Lower lobe of right lung (tissue), 2 donors: ENCODE measurements around the gene CCNY. TPM values are rescaled to one million over a fixed set of nuclear protein-coding genes. Genes with fewer than 3 reads are reported as not detected.

Experiments used
- ATAC-seq, 2 donors: fragments of 200-7000 bp; cut with Tn5 transposase; one replicate each; pipeline ENCODE4 v1.9.1; 2020 to 2022; ENCODE audit warnings: mild to moderate bottlenecking in 2 of 2, moderate library complexity in 2 of 2
- DNase-seq: peaks from one replicate; pipeline ENCODE4 v3.0.0-alpha.2; 2020
- H3K27ac ChIP-seq: fragments of 200-600 bp; one replicate; pipeline ENCODE4 v1.8.0; 2022
- H3K27me3 ChIP-seq: fragments of 200-600 bp; one replicate; pipeline ENCODE4 v1.8.0; 2022; ENCODE audit warnings: low read depth
- H3K36me3 ChIP-seq: fragments of 200-600 bp; one replicate; pipeline ENCODE4 v1.8.0; 2022; ENCODE audit warnings: mild to moderate bottlenecking
- H3K4me1 ChIP-seq: fragments of 200-600 bp; one replicate; pipeline ENCODE4 v1.8.0; 2022
- H3K4me3 ChIP-seq: fragments of 200-600 bp; one replicate; pipeline ENCODE4 v1.8.0; 2022; ENCODE audit warnings: mild to moderate bottlenecking
- H3K9me3 ChIP-seq: fragments of 200-600 bp; one replicate; pipeline ENCODE4 v1.8.0; 2022
- CTCF ChIP-seq: fragments of 200-600 bp; IDR thresholded peaks from one replicate; pipeline ENCODE4 v1.8.0; 2022; ENCODE audit warnings: antibody characterized with exemption, mild to moderate bottlenecking
- intact Hi-C: fragments of 100-400 bp; cut with DNase I; formaldehyde crosslinking; loops from one replicate; pipeline ENCODE4 v1.11.0; 2022
- total RNA-seq: library from RNA; stranded (reverse); fragmentation: NEBNext Ultra II Directional; extraction: Animal tissue kit (Norgen Biotek cat#: 25700); gene quantifications from one replicate; pipeline ENCODE4 v1.2.1, GENCODE V29; 2021
- donor health status: DM: no; HTN: yes; CAD: no; lungs with severe emphysema.

Gene CCNY
- total RNA-seq, 1 donor from 2014 or later, result 64.5 TPM

- Histone ChIP-seq H3K4me3 (no peak overlapping the region), H3K27me3 (no peaks in the 10 kb centered on the region), H3K4me1 (no peaks in the 10 kb centered on the region), H3K9me3 (no peaks in the 10 kb centered on the region), H3K27ac (no peak overlapping the region), H3K36me3 (no peaks in the 10 kb centered on the region)
- TF ChIP-seq CTCF, result no peak
- DNase-seq (no peak), ATAC-seq (no peak)
- intact Hi-C loops, result no loop called here
Measured at GRCh38 chr10:35581655-35582054, 245.3 kb downstream of the CCNY start.

- Histone ChIP-seq H3K27me3 (no peaks in the 10 kb centered on the region), H3K4me3 (no peak overlapping the region), H3K36me3 (no peaks in the 10 kb centered on the region), H3K9me3 (no peaks in the 10 kb centered on the region), H3K27ac (no peak overlapping the region), H3K4me1 (no peaks in the 10 kb centered on the region)
- DNase-seq (no peak), ATAC-seq (no peak)
- intact Hi-C loops, result no loop called here
- TF ChIP-seq CTCF, result no peak
Measured at GRCh38 chr10:35584946-35585345, 248.6 kb downstream of the CCNY start.

GRCh38 chr10:35585356-35585755 lies 249.0 kb downstream of the CCNY start:
- H3K27ac ChIP-seq, result no peak overlapping the region
- H3K9me3 ChIP-seq, result no peaks in the 10 kb centered on the region
- H3K4me3 ChIP-seq, result no peak overlapping the region
- ATAC-seq, result no peak
- H3K4me1 ChIP-seq, result no peaks in the 10 kb centered on the region
- no peaks in the 10 kb centered on the region for H3K27me3 ChIP-seq
- intact Hi-C loops, result no loop called here
- no peak for TF ChIP-seq CTCF
- H3K36me3 ChIP-seq, result no peaks in the 10 kb centered on the region
- DNase-seq, result no peak

- intact Hi-C loops, result no loop called here
- no peak overlapping the region for H3K27ac ChIP-seq
- no peaks in the 10 kb centered on the region for H3K27me3 ChIP-seq
- TF ChIP-seq CTCF, result no peak
- no peaks in the 10 kb centered on the region for H3K9me3 ChIP-seq
- no peaks in the 10 kb centered on the region for H3K36me3 ChIP-seq
- H3K4me1 ChIP-seq, result no peaks in the 10 kb centered on the region
- no peak for DNase-seq
- H3K4me3 ChIP-seq, result no peak overlapping the region
- ATAC-seq, result no peak
Measured at GRCh38 chr10:35585903-35586535, 249.7 kb downstream of the CCNY start.

GRCh38 chr10:35588836-35589235 lies 252.5 kb downstream of the CCNY start:
- Histone ChIP-seq H3K4me1 (no peaks in the 10 kb centered on the region), H3K27ac (no peak overlapping the region), H3K27me3 (no peaks in the 10 kb centered on the region), H3K9me3 (peaks cover 7% of the 10 kb centered on the region), H3K4me3 (no peak overlapping the region), H3K36me3 (no peaks in the 10 kb centered on the region)
- intact Hi-C loops, result no loop called here
- TF ChIP-seq CTCF, result no peak
- DNase-seq, result no peak
- no peak for ATAC-seq
